Breast epithelium (tissue), 3 donors: ENCODE data around the gene FBN2.

ENCODE experiments used
- POLR2AphosphoS5 ChIP-seq, 3 donors: sonication (generic); formaldehyde crosslinking; IDR thresholded peaks; one replicate each; pipeline ENCODE4 v1.6.1; 2017; ENCODE audit warnings: antibody characterized with exemption in 3 of 3
- TF ChIP-seq, protein P1 (sequence below), 3 donors: fragments of 450-650 bp; IDR thresholded peaks; one replicate each; pipeline ENCODE4 v1.5.1; 2016 to 2017; ENCODE audit warnings: antibody characterized with exemption in 3 of 3, mild to moderate bottlenecking in 3 of 3, moderate library complexity in 3 of 3

DNA sequence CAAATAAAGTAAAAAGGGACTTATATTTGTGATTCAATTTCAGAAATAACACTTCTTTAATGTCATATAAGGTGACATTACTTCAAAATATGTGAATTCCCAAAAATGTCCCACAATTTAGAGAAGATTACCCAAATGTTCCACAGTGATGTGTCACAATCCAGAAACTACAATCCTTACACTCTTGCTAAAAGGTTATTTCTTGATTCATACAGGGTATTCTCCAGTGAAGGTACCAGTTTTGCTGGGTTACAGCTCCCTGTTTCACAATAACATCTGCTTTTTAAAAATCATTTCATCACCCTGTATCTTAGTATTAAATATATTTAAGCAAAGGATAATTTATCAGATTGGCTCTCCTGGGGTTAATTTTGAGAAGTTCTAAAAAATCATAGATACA, 11.0 kb downstream of the FBN2 start:
- TF ChIP-seq, protein P1, sequence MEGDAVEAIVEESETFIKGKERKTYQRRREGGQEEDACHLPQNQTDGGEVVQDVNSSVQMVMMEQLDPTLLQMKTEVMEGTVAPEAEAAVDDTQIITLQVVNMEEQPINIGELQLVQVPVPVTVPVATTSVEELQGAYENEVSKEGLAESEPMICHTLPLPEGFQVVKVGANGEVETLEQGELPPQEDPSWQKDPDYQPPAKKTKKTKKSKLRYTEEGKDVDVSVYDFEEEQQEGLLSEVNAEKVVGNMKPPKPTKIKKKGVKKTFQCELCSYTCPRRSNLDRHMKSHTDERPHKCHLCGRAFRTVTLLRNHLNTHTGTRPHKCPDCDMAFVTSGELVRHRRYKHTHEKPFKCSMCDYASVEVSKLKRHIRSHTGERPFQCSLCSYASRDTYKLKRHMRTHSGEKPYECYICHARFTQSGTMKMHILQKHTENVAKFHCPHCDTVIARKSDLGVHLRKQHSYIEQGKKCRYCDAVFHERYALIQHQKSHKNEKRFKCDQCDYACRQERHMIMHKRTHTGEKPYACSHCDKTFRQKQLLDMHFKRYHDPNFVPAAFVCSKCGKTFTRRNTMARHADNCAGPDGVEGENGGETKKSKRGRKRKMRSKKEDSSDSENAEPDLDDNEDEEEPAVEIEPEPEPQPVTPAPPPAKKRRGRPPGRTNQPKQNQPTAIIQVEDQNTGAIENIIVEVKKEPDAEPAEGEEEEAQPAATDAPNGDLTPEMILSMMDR (IDR thresholded peaks at IDR 0.05) = no peak
- TF ChIP-seq POLR2AphosphoS5 (IDR thresholded peaks at IDR 0.05) = no peak
